SH-SY5Y (cell line): Measurements from ENCODE around the gene PRKCD.

ENCODE experiments used
- GATA2 ChIP-seq: IDR thresholded peaks from 2 replicates; pipeline ENCODE4 v1.6.1; 2011; ENCODE audit warnings: mild to moderate bottlenecking, low read depth, low read length
- GATA3 ChIP-seq: IDR thresholded peaks from 2 replicates; pipeline ENCODE4 v1.6.1; 2011; ENCODE audit warnings: low read depth, mild to moderate bottlenecking, low read length, moderate library complexity

DNA sequence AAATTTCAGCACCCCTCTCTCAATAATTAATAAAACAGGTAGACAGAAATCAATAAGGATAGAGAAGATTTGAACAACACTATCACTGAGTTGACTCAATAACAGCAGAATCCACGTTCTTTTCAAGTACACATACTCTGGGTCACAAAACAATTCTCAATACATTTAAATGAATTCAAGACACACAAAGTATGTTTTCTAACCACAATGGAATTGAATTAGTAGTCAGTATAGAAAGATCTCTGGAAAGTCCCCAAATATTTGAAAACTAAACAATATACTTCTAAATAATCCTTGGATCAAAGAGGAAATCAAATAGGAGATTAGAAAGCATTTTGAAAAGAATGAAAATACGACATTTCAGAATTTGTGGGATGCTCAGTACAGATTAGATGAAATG is 54.8 kb downstream of the PRKCD start:
- TF ChIP-seq GATA3 (no peak), GATA2 (no peak)
